8988T (cell line): Measurements from ENCODE around the gene BMI1.
"Not testable (repeated sequence)": the region's sequence is repeated elsewhere in the genome, so short reads cannot be mapped to it uniquely, and the experiment has no call there.

Experiments used
- DNase-seq: peaks from one replicate; pipeline ENCODE4 v3.0.0; 2011

BMI1 gene

GRCh38 chr10:22320591-22321155 lies at the start of gene BMI1:
Gene BMI1 (plus strand): TSS chr10:22321099. CDS start chr10:22326450, 5,351 bp downstream.
- DNase-seq = peak; percentile 95

GRCh38 chr10:22271786-22272185 lies 49.1 kb upstream of the BMI1 start:
- no peak for DNase-seq

- no peak for DNase-seq
Observed at GRCh38 chr10:22278441-22278782, 42.5 kb upstream of the BMI1 start.

GRCh38 chr10:22280078-22280477 lies 40.8 kb upstream of the BMI1 start:
- no peak for DNase-seq

GRCh38 chr10:22285130-22285529 lies 35.8 kb upstream of the BMI1 start:
- no peak for DNase-seq

- no peak for DNase-seq
Observed at GRCh38 chr10:22293747-22294404, 27.0 kb upstream of the BMI1 start.

GRCh38 chr10:22294694-22295093 lies 26.2 kb upstream of the BMI1 start:
- DNase-seq = no peak

- no peak for DNase-seq
Observed at GRCh38 chr10:22301193-22301592, 19.7 kb upstream of the BMI1 start.

- DNase-seq = no peak
Observed at GRCh38 chr10:22303461-22303860, 17.4 kb upstream of the BMI1 start.

GRCh38 chr10:22305721-22306120 lies 15.2 kb upstream of the BMI1 start:
- DNase-seq = no peak

- no peak for DNase-seq
Observed at GRCh38 chr10:22308390-22308789, 12.5 kb upstream of the BMI1 start.

- no peak for DNase-seq
Observed at GRCh38 chr10:22309180-22310000, 11.5 kb upstream of the BMI1 start.

- DNase-seq = not testable (repeated sequence)
Observed at GRCh38 chr10:22310012-22310411, 10.9 kb upstream of the BMI1 start.

GRCh38 chr10:22310928-22311327 lies 10.0 kb upstream of the BMI1 start:
- DNase-seq = no peak

GRCh38 chr10:22314852-22315251 lies 6.0 kb upstream of the BMI1 start:
- no peak for DNase-seq

GRCh38 chr10:22315455-22316285 lies 5.2 kb upstream of the BMI1 start:
- DNase-seq = peak; percentile 70

GRCh38 chr10:22316286-22317075 lies 4.4 kb upstream of the BMI1 start, which contains the start of gene COMMD3:
Gene COMMD3 (plus strand): TSS chr10:22316388. CDS start chr10:22316418, 30 bp downstream.
- DNase-seq = peak; percentile 67

GRCh38 chr10:22317076-22317370 lies 3.9 kb upstream of the BMI1 start:
- no peak for DNase-seq

GRCh38 chr10:22317771-22318565 lies 2.9 kb upstream of the BMI1 start:
- DNase-seq = no peak

GRCh38 chr10:22318772-22319171 lies 2.1 kb upstream of the BMI1 start:
- DNase-seq = no peak

GRCh38 chr10:22319547-22319979 lies 1.3 kb upstream of the BMI1 start:
- no peak for DNase-seq
